ENCODE measurements around the gene BTBD9. TPM values are rescaled to one million over a fixed set of nuclear protein-coding genes. Genes with fewer than 3 reads are reported as not detected.

Gene BTBD9
- total and polyA plus RNA-seq, 9 of the 15 experiments (the other 6 are each of a cell fraction or from before 2014, with no cell fraction given), result 0.08 to 1.6 (median 0.58) TPM

GRCh38 chr6:38517005-38517404 lies 122.7 kb downstream of the BTBD9 start:
- Histone ChIP-seq H2AFZ (ENCODE audit: low read depth, low read length) (no peak overlapping the region), H3K9ac (ENCODE audit: insufficient read depth in 1 of 2, low read depth in 2 of 2, low read length in 2 of 2) (no peak overlapping the region), H3K4me2 (ENCODE audit: insufficient read depth, low read length) (no peak overlapping the region), H3K4me3 (no peak overlapping the region), H3K4me1 (replicated peaks in 1 of 2; ENCODE audit: control insufficient read depth in 2 of 2, insufficient read depth in 2 of 2, low read length in 2 of 2) (no peaks in the 10 kb centered on the region), H3K27ac (ENCODE audit: extremely low read depth, low read depth, low read length) (no peak overlapping the region), H3K9me1 (ENCODE audit: control insufficient read depth, insufficient read depth, low read length) (no peaks in the 10 kb centered on the region), H3K79me2 (ENCODE audit: control insufficient read depth, insufficient read depth, low read length) (no peaks in the 10 kb centered on the region), H3K9me3 (replicated peaks; ENCODE audit: control insufficient read depth, insufficient read depth, low read depth, low read length) (no peaks in the 10 kb centered on the region), H4K20me1 (replicated peaks; ENCODE audit: control insufficient read depth, insufficient read depth, low read length) (no peaks in the 10 kb centered on the region), H3K27me3 (ENCODE audit: control insufficient read depth in 2 of 2, insufficient read depth in 2 of 2, low read length in 2 of 2) (peaks cover 5 to 6% of the 10 kb centered on the region in 2 experiments; a peak in 1 of 5 replicates), H3K36me3 (ENCODE audit: control insufficient read depth, insufficient read depth, low read length) (no peaks in the 10 kb centered on the region)
- intact Hi-C loops (cut with micrococcal nuclease) (no loop called here), in situ Hi-C loops (cut with MboI) (no loop called here)
- POLR2A ChIA-PET, result no interaction called here
- CTCF ChIA-PET (ENCODE audit: low intra/inter-chr PET ratio), result no interaction called here
- DNase-seq (ENCODE audit: extremely low read depth in 1 of 4, low spot score in 3 of 4), result no peak
- ATAC-seq, result no peak
- no peak for FAIRE-seq
- BruUV-seq (replicated peaks), result no TSS peak
- TF ChIP-seq ZNF175 (CRISPR knock-in tag; IDR thresholded peaks at IDR 0.05; ENCODE audit: low read depth) (no peak), EGR1 (conservative IDR thresholded peaks at IDR 0.05) (no peak), NFIC (IDR thresholded peaks at IDR 0.05) (peak; percentile 39), E2F1 (CRISPR knock-in tag; IDR thresholded peaks at IDR 0.05) (no peak), PTRF (tag; IDR thresholded peaks at IDR 0.05) (no peak), TBP (optimal IDR thresholded peaks at IDR 0.05; ENCODE audit: low read depth, low read length) (no peak)

GRCh38 chr6:38514399-38514798 lies 125.3 kb downstream of the BTBD9 start:
- POLR2A ChIA-PET, result interaction anchor here (1.2 kb wide), 1 partner anchor 10 kb away, joined by 4 read pairs; no protein-coding TSS in a partner anchor

More at GRCh38 chr6:38514399-38514798, 125.3 kb downstream of the BTBD9 start:
- no peak for DNase-seq (ENCODE audit: extremely low read depth in 1 of 4, low spot score in 3 of 4)
- intact Hi-C loops (cut with micrococcal nuclease) (no loop called here), in situ Hi-C loops (cut with MboI) (no loop called here)
- no peak for FAIRE-seq
- no peaks in the 10 kb centered on the region for H3K4me1 ChIP-seq (replicated peaks in 1 of 2; ENCODE audit: control insufficient read depth in 2 of 2, insufficient read depth in 2 of 2, low read length in 2 of 2)
- H2AFZ ChIP-seq (ENCODE audit: low read depth, low read length), result no peak overlapping the region
- no peaks in the 10 kb centered on the region for H3K36me3 ChIP-seq (ENCODE audit: control insufficient read depth, insufficient read depth, low read length)
- no peak overlapping the region for H3K27ac ChIP-seq (ENCODE audit: extremely low read depth, low read depth, low read length)
- peaks cover 10 to 18% of the 10 kb centered on the region in 2 experiments; a peak in 3 of 5 replicates for H3K27me3 ChIP-seq (ENCODE audit: control insufficient read depth in 2 of 2, insufficient read depth in 2 of 2, low read length in 2 of 2)
- no peaks in the 10 kb centered on the region for H3K9me1 ChIP-seq (ENCODE audit: control insufficient read depth, insufficient read depth, low read length)
- ATAC-seq, result no peak
- no peaks in the 10 kb centered on the region for H3K79me2 ChIP-seq (ENCODE audit: control insufficient read depth, insufficient read depth, low read length)
- H3K9ac ChIP-seq (ENCODE audit: insufficient read depth in 1 of 2, low read depth in 2 of 2, low read length in 2 of 2), result no peak overlapping the region
- no peak overlapping the region for H3K4me2 ChIP-seq (ENCODE audit: insufficient read depth, low read length)
- H4K20me1 ChIP-seq (replicated peaks; ENCODE audit: control insufficient read depth, insufficient read depth, low read length), result no peaks in the 10 kb centered on the region
- BruUV-seq (replicated peaks), result no TSS peak
- H3K4me3 ChIP-seq, result no peak overlapping the region
- CTCF ChIA-PET (ENCODE audit: low intra/inter-chr PET ratio), result no interaction called here
- TF ChIP-seq THAP12 (CRISPR knock-in tag; IDR thresholded peaks at IDR 0.05) (no peak), GATAD2B (IDR thresholded peaks at IDR 0.05; ENCODE audit: borderline replicate concordance) (no peak), UBTF (IDR thresholded peaks at IDR 0.05; ENCODE audit: borderline replicate concordance in 1 of 2, low read depth in 2 of 2, low read length in 2 of 2) (no peak), GTF2F1 (IDR thresholded peaks at IDR 0.05; ENCODE audit: low read depth, low read length) (no peak), ZNF316 (IDR thresholded peaks at IDR 0.05) (no peak), SMAD3 (CRISPR knock-in tag; conservative IDR thresholded peaks at IDR 0.05) (no peak), TRIM28 (IDR thresholded peaks at IDR 0.05) (no peak)
- H3K9me3 ChIP-seq (replicated peaks; ENCODE audit: control insufficient read depth, insufficient read depth, low read depth, low read length), result no peaks in the 10 kb centered on the region
